NCI-H128 (cell line): ENCODE data around the gene FAM171A2.
"Not testable (repeated sequence)": the region's sequence is repeated elsewhere in the genome, so short reads cannot be mapped to it uniquely, and the experiment has no call there.

Experiments
- DNase-seq: peaks from one replicate; lab custom pipeline; 2025; ENCODE audit not compliant: unreplicated experiment; lab: John Stamatoyannopoulos, UW

The FAM171A2 gene

GRCh38 chr17:44363613-44364159 lies at the start of gene FAM171A2:
Gene FAM171A2 (minus strand): TSS chr17:44363853. CDS start chr17:44363714, 139 bp downstream.
- no peak for DNase-seq

GRCh38 chr17:44409309-44410028 lies 45.8 kb upstream of the FAM171A2 start:
- no peak for DNase-seq

DNA sequence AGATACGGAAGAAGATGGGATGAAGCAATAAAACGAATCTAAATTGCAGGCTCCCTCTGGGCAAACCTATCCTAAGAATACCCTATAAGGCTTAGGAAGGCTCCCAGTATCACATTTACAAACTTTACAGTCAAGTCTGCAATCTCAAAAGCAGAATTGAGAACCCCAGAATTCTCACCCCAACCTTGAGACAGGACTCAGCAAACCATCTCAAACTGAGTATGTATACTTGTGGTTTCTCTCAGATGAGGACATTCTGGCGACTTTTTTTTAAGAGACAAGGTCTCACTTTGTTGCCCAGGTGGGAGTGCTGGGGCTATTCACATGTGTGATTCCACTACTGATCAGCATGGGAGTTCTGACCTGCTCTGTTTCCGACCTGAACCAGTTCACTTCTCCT lies 45.1 kb upstream of the FAM171A2 start:
- no peak for DNase-seq

DNA sequence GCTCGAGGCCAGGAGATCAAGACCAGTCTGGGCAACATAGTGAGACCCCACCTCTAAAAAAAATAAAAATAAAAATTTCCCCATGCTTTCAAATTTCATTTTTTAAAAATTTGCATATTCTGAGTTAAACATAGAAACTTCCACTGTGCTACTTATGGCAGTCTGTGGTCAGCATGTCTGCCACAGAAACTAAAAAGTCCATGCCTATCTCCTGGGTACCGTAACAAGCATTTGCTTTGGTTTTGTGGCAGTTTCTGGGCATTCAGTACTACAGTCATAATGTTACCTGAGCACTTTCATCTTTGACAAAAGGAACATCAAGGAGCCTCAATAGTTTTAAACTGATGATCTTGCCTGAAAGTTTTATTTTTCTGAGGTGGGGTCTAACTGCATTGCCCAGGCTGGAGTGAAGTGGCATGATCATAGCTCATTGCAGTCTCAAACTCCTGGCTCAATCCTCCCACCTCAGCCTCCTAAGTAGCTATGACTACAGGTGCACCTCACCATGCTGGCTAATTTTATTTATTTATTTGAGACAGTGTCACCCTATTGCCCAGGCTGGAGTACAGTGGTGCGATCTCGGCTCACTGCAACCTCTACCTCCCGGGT lies 39.0 kb upstream of the FAM171A2 start:
- no peak for DNase-seq

DNA sequence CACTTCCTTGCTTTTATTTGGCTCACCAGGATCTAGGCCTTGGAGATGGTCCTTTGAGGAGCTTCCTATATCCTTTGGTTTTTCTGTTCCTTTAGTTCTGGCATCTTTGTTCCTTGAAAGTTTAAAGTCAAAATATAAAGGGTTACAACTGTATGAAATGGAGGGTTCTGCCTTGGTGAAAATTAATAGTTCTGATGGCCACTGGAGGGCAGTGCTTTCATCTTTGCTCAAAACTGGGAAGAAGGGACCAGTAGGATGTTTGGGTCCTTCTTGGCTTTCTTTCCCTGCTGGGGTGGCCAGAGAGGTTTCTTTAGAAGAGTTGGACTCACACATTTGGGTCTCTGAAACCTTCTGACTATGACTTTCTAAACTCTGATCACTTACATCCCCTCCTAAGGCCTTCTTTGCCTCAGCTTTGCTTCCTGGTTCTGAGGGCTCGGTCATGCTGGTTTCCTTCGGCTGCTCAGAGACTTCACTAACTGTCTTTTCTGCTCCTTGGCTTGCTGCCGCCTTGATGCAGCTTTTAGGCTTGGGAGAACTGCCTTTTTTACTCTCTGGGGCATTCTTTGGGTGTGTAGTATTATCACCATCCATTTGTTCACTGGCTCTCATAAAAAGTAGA lies 36.7 kb upstream of the FAM171A2 start:
- no peak for DNase-seq

GRCh38 chr17:44398692-44399691 lies 35.3 kb upstream of the FAM171A2 start:
- no peak for DNase-seq

- no peak for DNase-seq
Measured at GRCh38 chr17:44397479-44398440, 34.1 kb upstream of the FAM171A2 start.

- DNase-seq: no peak
Measured at GRCh38 chr17:44396946-44397345, 33.3 kb upstream of the FAM171A2 start.

DNA sequence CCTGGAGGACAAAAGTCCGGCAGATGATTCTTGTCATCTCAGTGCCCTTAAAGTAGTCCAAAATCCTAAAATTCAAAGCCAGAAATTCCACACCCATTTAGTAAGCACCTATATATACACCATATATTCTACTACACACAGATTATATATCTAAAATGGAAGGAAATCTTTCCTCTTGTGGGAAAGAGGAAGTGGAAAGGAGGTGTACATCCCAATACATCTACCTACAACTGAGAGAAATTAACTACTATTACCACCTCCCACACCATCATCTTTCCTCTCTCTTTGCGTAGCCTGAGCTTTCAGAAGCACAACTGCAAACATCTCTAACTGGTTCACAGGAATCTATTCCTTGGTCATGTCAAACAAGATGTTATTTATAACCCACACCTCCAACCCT lies 31.2 kb upstream of the FAM171A2 start:
- no peak for DNase-seq

- DNase-seq: not testable (repeated sequence)
Measured at GRCh38 chr17:44394112-44394511, 30.5 kb upstream of the FAM171A2 start.

GRCh38 chr17:44390250-44390870 lies 26.7 kb upstream of the FAM171A2 start:
- no peak for DNase-seq

DNA sequence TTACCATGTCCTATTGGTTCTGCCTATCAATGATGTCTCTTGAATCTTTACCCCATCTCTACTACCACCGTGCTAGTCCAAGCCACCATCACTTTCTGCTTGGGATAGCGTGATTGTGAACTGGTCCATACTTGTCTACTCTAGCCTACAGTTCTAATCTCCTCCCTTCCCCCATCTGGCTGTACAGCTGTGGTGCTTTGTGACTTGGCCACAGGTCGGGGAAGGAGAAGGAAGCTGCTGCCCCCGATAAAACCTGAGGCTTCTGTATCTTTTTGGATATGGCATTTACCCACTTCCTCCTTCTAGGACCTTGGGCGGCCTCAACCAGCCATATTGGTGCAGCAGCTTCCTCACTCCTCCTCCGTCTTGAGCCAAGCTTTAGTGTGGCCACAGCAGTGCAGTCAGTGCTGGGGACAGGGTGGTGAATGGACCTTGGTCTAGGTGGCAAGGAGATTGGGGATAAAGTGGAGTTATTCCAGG lies 26.1 kb upstream of the FAM171A2 start:
- no peak for DNase-seq

GRCh38 chr17:44389281-44389680 lies 25.6 kb upstream of the FAM171A2 start, which contains the start of gene ITGA2B:
Gene ITGA2B (minus strand): TSS chr17:44389649. CDS start chr17:44389473, 176 bp downstream.
- DNase-seq: no peak

GRCh38 chr17:44387804-44388203 lies 24.2 kb upstream of the FAM171A2 start:
- DNase-seq: no peak

DNA sequence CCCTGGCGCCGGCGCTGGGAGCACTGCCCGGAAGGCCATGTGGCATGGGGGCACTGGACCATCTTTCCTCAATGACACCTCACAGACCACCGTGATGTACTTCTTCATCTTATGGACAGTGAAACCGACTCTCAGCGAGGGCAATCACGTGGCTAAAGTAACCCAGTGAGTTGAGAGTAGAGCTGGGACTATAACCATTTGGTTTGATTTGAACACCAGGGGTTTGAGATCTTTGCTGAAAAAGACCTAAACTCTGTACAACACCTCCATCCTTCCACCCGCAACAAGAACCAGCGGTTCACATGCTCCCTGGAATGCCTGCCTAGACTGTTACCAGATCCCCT lies 22.5 kb upstream of the FAM171A2 start:
- no peak for DNase-seq

DNA sequence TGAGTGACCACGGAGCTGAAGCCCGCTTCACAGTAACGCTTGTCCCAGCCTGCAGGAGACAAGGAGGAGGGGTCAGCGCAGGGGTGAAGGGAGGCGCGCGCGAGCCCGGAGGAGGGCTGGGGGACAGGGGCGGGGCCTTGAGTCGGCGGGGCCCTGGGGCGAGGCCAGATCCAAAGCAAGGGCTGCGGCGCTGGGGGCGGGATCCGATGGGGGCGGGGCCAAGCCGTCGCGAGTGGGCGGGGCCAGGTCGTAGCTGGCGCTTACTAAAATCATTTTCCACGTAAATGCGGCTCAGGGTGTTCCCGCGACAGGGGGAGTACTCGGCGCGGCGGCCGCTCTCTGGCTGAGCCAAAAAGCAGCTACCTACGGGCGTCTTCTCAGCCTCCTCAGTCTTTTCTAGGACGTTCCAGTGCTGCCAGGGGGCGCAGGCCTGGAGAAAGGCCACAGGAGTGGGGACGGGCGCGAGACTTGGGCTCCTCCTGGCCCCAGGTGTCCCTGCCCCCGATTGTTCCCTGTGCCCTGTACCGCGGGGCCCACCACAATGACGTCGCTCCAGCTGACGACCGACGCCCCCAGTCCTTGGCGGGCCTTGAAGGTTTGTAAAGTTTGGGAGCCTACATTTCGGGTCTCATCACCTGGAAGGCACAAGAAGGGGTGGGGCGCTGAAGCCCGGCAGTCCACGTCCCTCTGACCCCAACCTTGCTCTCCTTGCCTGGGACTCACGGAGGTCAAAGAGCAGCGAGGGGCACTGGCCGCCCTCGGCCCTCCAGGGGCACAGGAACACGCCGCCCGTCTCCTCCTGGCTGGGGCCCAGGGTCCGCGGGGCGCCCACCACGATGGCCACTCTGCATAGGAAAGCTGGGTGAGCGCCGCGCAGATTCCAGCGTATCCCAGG lies 21.9 kb upstream of the FAM171A2 start:
- DNase-seq: peak; percentile 30

- DNase-seq: no peak
Measured at GRCh38 chr17:44384823-44385286, 21.2 kb upstream of the FAM171A2 start.

- no peak for DNase-seq
Measured at GRCh38 chr17:44384281-44384822, 20.7 kb upstream of the FAM171A2 start.
